OCI-LY3 (cell line): ENCODE data around the gene COX5B.
A peak's percentile ranks its signal among the peaks of the same experiment; 100 is the strongest.

Source experiments
- H2AFZ ChIP-seq: fragments of 200-600, 300-600 bp; shearing (Covaris generic); 2 replicates; pipeline ENCODE4 v1.6.0; 2014; ENCODE audit warnings: antibody characterized with exemption, low read depth, low read length
- H3K27ac ChIP-seq: fragments of 200-600, 300-600 bp; sonication (generic); 2 replicates; pipeline ENCODE4 v1.5.1; 2014; ENCODE audit warnings: mild to moderate bottlenecking, low read length, moderate library complexity, mixed read lengths
- H3K27me3 ChIP-seq: fragments of 200-600, 300-600 bp; sonication (generic); 2 replicates; pipeline ENCODE4 v1.6.1; 2014; ENCODE audit warnings: low read depth, low read length, mixed read lengths
- H3K36me3 ChIP-seq: fragments of 200-600, 300-600 bp; sonication (generic); replicated peaks from 2 replicates; pipeline ENCODE3; 2014; ENCODE audit warnings: low read depth, low read length, mixed read lengths
- H3K4me1 ChIP-seq: fragments of 300-600, 200-600 bp; sonication (generic); 2 replicates; pipeline ENCODE4 v1.6.1; 2014; ENCODE audit warnings: low read length, mixed read lengths
- H3K4me2 ChIP-seq: fragments of 200-600, 300-600 bp; sonication (generic); 2 replicates; pipeline ENCODE4 v1.6.1; 2014; ENCODE audit warnings: low read length, mixed read lengths
- H3K4me3 ChIP-seq: fragments of 300-600, 200-600 bp; sonication (generic); 2 replicates; pipeline ENCODE4 v1.5.1; 2014; ENCODE audit warnings: antibody characterized with exemption, mild to moderate bottlenecking, low read length, moderate library complexity
- H3K79me2 ChIP-seq: fragments of 300-600, 200-600 bp; shearing (Covaris generic); 2 replicates; pipeline ENCODE4 v1.6.1; 2014; ENCODE audit warnings: mild to moderate bottlenecking, low read length, mixed read lengths
- H3K9ac ChIP-seq: fragments of 300-600, 200-600 bp; shearing (Covaris generic); 2 replicates; pipeline ENCODE4 v1.6.0; 2014; ENCODE audit warnings: mild to moderate bottlenecking, low read length, moderate library complexity
- H3K9me3 ChIP-seq: fragments of 200-600, 300-600 bp; shearing (Covaris generic); 2 replicates; pipeline ENCODE4 v1.6.1; 2014; ENCODE audit warnings: low read length, mixed read lengths; ENCODE audit not compliant: insufficient read depth
- H4K20me1 ChIP-seq: fragments of 200-600, 300-600 bp; sonication (generic); 2 replicates; pipeline ENCODE4 v1.6.1; 2016; ENCODE audit warnings: low read length, mixed read lengths; ENCODE audit not compliant: insufficient read depth
- EZH2phosphoT487 ChIP-seq: fragments of 200-600 bp; shearing (Covaris generic); IDR thresholded peaks from 2 replicates; pipeline ENCODE4 v1.6.1; 2018; ENCODE audit warnings: antibody characterized with exemption, mixed run types, low read depth
- TF ChIP-seq, protein P1 (sequence below): fragments of 200-600, 300-600 bp; sonication (generic); IDR thresholded peaks from 2 replicates; pipeline ENCODE4 v1.5.1; 2014; ENCODE audit warnings: antibody characterized with exemption, low read length, low read depth

Gene COX5B

DNA sequence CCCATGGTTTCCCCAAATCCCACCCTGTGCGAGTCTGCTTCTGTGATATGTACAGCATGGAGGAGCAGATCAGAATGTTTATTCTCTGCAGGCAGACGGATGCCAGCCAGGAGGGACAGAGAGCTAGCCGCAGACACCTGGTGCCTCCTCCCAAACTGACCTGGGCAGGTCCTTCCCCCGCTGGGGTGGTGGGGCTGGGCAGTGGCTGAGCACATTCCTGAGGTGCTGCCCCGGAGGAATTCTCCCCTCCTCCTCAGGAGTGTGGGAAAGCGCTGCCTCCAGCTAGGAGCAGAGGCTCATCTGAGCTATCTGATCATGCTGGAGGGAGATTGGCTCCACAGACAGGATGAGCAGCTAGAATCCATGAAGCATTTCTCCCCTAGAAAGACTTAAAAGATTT, 45.3 kb downstream of the COX5B start:
- Histone ChIP-seq H3K36me3 (no peaks in the 10 kb centered on the region), H3K9ac (no peak overlapping the region), H4K20me1 (no peaks in the 10 kb centered on the region), H3K4me3 (no peak overlapping the region), H3K27me3 (no peaks in the 10 kb centered on the region), H3K4me1 (peaks cover 10% of the 10 kb centered on the region), H2AFZ (no peak overlapping the region), H3K4me2 (no peak overlapping the region), H3K27ac (no peak overlapping the region), H3K79me2 (no peaks in the 10 kb centered on the region), H3K9me3 (no peaks in the 10 kb centered on the region)
- TF ChIP-seq, protein P1, sequence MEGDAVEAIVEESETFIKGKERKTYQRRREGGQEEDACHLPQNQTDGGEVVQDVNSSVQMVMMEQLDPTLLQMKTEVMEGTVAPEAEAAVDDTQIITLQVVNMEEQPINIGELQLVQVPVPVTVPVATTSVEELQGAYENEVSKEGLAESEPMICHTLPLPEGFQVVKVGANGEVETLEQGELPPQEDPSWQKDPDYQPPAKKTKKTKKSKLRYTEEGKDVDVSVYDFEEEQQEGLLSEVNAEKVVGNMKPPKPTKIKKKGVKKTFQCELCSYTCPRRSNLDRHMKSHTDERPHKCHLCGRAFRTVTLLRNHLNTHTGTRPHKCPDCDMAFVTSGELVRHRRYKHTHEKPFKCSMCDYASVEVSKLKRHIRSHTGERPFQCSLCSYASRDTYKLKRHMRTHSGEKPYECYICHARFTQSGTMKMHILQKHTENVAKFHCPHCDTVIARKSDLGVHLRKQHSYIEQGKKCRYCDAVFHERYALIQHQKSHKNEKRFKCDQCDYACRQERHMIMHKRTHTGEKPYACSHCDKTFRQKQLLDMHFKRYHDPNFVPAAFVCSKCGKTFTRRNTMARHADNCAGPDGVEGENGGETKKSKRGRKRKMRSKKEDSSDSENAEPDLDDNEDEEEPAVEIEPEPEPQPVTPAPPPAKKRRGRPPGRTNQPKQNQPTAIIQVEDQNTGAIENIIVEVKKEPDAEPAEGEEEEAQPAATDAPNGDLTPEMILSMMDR = no peak
- TF ChIP-seq EZH2phosphoT487 = no peak

GRCh38 chr2:97693476-97693875, 47.6 kb downstream of the COX5B start:
- Histone ChIP-seq H2AFZ (no peak overlapping the region), H3K4me2 (no peak overlapping the region), H3K4me1 (peaks cover 18% of the 10 kb centered on the region), H3K36me3 (no peaks in the 10 kb centered on the region), H3K27ac (no peak overlapping the region), H3K4me3 (no peak overlapping the region), H3K27me3 (no peaks in the 10 kb centered on the region), H3K9ac (no peak overlapping the region), H3K9me3 (no peaks in the 10 kb centered on the region), H4K20me1 (no peaks in the 10 kb centered on the region), H3K79me2 (no peaks in the 10 kb centered on the region)
- TF ChIP-seq, protein P1 = no peak

DNA sequence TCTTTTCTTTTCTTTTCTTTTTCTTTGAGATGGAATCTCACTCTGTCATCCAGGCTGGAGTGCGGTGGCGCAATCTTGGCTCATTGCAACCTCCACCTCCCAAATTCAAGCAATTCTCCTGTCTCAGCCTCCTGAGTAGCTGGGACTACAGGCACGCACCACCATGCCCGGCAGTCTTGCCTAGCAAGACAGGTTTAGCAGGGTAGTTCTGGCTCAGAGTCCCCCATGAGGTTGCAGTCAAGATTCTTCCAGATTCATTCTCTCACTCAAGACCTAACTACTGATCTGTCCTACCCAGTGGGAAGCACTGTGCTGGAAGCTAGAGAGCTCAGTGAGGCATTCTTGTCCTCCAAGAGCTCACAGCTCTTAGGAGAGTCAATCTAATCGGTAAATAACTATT, 49.9 kb downstream of the COX5B start:
- no peak overlapping the region for H2AFZ ChIP-seq
- H3K36me3 ChIP-seq = no peaks in the 10 kb centered on the region
- H4K20me1 ChIP-seq = no peaks in the 10 kb centered on the region
- no peak overlapping the region for H3K4me2 ChIP-seq
- H3K4me1 ChIP-seq = peaks cover 16% of the 10 kb centered on the region
- no peaks in the 10 kb centered on the region for H3K9me3 ChIP-seq
- no peaks in the 10 kb centered on the region for H3K79me2 ChIP-seq
- H3K4me3 ChIP-seq = no peak overlapping the region
- no peak overlapping the region for H3K27ac ChIP-seq
- H3K9ac ChIP-seq = no peak overlapping the region
- no peak for TF ChIP-seq EZH2phosphoT487
- TF ChIP-seq, protein P1 = no peak
- no peaks in the 10 kb centered on the region for H3K27me3 ChIP-seq

GRCh38 chr2:97697252-97698235, 51.7 kb downstream of the COX5B start:
- Histone ChIP-seq H3K27me3 (no peaks in the 10 kb centered on the region), H3K27ac (no peak overlapping the region), H2AFZ (peak overlapping the region; percentile 89), H4K20me1 (no peaks in the 10 kb centered on the region), H3K4me2 (peak overlapping the region; percentile 90), H3K9ac (peak overlapping the region; percentile 22), H3K4me1 (peaks cover 16% of the 10 kb centered on the region), H3K36me3 (no peaks in the 10 kb centered on the region), H3K79me2 (no peaks in the 10 kb centered on the region), H3K4me3 (peak overlapping the region; percentile 67), H3K9me3 (no peaks in the 10 kb centered on the region)
- TF ChIP-seq, protein P1 = peak; percentile 94
- no peak for TF ChIP-seq EZH2phosphoT487
